HG02642 (cell line): Measurements from ENCODE around the gene TNS1.

Experiments
- ATAC-seq: cut with Tn5 transposase; IDR thresholded peaks from one replicate; pipeline ENCODE4 v1.9.1; 2021; ENCODE audit warnings: mild to moderate bottlenecking; ENCODE audit not compliant: unreplicated experiment, poor library complexity

The TNS1 gene

DNA sequence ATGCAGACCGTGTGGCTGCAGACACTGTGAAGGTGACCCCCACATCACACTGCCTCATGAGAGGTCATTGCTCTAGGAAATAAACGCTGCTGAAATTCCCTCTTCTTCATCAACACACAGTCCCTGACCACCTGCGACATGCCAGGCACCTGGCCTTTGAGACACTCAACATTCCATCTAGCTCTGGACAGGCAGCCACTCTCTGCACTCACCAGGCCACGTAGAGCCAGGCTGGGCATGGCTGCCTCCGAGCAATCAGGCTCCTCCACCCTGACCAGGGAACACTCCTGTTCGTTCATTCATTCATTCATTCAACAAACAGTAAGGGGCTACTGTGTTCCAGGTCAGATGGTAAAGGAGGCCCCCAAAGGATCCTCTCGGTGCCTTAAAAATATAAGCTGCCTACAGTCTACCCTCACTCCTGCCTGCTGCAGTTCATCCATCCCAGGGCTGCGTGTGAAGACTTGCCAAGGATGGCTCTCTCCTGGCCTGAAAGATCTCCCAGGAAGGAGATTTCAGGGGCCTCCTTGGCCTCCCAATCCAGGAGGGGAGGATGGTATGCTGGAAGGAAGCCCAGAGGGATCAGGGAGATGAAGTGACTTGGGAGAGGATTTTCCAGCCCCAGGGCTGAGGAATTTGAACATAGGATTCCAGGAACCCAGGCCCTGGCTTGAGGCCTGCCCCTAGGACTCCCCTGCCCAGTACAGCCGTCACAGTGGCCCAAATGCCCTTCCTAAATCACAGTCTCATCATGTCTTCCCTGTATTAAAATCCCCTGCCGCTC is 66.7 kb downstream of the TNS1 start:
- no peak for ATAC-seq

DNA sequence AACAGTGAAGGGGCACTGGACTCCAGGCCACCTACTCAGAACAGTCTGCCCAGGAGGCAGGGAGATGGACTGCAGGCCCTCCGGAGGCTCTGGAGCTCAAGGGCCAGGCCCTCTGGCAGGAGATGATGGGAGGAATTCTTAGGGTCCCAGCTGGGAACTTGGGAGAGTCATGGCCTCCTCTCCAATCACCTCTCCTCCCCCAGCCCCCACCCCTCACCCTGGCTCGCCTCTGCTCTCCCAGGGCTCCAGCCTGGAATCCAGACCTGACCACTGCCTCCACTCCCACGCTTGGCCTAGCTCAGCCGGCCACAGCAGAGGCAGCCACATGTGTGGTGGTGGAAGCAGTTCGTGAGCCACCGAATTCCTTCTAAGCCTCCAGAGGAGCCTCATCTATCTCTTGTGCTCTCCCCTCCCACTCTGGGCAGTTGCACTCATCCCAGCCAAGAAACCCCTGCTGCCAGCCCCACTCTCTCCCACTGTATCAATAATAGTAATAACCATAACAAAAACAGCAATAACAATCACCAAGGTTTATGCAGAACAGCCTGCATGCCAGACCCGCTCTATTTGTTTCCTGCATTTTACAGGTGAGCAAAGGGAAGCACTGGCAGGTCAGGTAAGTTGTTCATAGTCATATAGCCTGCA is 67.4 kb downstream of the TNS1 start:
- no peak for ATAC-seq

DNA sequence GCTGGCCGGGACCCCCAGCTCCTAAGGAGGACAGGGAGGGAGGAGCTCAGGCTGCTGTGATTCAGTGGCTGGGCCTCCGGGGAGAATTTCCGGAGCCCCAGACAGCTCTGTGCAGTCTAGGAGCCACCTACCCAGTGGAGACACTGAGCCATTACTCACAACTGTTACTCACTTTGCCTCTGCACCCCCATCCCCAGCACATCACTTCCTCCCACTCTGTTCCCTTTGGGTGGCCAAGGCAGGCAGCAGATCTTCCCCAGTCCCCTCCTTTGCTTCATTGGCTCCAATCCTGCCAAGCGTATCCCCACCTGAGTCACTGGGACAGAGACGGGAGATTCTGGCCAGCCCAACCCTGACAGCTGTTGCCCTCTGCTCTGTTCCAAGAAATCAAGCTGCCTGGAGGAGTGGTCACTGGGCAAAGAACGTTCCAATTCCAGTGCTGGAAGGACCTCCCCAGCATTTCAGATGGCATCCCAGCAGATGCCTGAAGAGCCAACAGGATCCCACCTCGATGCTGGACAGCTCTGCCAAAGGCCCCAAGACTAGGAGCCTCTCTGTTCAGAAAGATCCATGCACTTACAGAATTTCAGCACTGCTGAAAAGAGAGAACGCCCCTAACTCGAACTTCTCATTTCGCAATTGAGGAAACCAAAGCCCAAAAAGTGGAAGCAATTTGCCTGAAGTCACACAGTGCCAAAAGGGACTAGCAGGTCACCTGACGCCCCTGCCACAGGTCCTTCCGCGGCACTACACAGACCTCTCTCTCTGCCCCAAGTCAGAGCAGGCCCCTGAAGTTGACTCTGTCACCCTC is 68.3 kb downstream of the TNS1 start:
- ATAC-seq, result no peak

DNA sequence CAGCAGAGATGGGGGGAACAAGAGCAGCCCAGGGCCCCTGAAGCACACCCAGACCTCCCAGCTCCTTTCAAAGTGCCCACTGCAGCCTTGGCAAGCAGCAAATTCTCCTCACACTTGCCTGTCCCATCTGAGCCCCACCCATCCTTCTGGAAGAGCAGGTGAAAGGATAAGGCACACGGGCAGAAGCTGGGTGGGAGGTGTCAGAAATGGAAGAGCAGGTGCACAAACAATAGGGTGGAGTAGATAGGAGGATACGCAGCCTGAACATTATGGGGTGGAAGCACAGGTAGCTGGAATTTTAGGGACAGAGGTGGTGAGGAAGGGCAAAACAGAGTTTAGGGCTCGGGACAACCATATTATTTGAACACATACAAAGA is 69.2 kb downstream of the TNS1 start:
- ATAC-seq, result no peak

DNA sequence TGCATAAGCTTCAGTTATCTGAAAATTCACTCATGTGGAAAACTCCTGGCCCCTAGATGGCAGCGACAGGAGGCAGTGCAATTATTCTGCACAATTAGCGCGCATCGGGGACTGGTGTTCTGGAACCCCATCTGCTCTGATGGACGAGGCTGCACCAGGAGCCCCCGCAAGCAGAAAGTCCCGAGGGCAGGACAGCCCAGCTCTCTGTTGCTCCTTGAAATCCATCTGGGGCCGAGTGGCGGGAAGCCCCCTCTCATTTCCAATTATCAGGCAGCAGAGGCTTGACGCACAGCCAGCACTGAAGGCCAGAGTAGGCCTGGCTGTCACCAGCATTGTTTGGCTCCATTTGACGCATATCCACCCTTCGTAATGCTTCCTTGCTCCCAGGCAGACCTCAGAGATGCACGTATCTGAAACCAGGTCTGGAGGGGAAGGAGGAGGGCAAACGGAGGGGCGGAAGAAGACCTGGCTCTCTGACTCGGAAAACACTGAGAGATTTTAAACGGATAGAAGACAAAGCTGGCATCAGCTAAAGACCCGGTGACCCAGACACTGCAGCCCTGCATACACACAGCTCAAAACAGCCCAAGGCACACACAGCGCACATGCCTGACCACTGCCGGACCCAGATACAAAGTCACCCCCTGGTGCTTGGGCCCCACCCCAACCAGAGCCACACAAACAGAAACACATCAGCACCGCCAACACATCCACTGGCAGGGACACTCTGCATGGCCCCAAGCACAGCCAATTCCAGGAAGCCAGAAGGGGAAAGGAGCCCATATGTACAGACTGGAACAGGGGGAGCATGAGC is 69.8 kb downstream of the TNS1 start:
- no peak for ATAC-seq

DNA sequence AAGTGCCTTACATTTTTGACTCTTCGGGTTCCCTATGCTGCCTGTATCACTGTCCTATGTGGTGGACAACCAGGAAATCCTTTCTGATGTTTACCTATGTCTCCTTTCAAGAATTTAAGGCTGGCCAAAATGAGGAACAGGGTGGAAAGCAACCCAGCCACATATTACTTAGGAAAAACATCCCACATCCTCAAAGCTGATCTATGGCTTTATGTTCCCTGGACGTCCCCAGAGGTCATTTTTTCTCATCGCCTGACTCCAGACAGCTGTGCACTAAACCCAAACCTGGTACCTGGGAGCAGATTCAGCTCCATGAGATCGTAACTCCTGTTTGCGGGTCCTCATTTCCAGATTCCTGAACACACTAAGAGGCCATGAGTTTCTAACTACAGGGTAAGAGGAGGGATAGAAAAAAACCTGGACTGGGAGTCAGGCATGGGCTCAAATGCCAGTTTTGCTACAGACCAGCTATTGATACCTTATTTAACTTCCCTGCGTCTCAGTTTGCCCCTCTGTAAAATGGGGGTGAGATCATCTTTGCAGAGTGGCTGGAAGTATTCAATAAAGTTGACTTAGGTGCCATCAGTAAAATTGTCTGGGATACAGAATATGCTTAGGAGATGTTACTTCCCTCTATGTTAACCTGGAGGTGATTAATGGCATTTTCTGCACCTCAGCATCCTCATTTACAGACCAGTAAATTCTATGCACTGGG is 70.8 kb downstream of the TNS1 start:
- ATAC-seq, result no peak

DNA sequence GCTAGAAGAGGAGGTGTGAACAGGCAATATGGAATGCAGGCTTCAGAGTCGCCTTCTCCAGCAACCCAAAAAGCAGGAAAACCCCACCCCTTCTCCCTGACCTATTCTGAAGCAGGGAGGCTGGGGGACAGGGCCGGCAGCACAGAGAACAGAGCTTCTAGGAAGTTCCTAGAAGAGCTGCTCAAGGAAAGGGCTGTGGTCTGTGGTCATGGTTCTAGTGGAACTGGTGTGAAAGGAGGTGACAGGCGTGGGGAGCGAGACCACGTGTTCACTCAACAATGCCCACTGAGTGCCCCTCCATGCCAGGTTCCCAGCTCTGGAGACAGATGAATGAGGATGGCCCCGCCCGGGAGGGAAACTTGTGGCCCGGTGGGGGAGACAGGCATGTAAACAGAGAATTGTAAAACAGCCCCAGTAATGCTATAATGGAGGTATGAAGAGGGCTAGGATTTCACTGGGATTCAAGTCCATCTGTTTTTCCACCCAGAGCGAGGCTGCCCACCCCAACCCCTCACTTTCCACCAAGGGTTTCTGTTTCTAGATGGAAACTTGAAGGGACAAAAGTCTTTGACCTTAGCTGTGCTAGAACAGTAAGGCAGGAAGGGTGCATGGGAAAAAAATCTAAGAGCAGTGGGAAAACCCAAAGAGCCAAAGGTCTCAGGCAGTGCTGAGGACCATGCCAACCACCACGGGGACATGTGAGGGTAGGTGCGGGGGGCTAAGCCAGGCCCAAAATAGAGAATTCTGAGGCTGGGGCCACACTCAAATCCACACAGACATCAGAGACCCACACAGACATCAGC is 71.8 kb downstream of the TNS1 start:
- ATAC-seq, result no peak

DNA sequence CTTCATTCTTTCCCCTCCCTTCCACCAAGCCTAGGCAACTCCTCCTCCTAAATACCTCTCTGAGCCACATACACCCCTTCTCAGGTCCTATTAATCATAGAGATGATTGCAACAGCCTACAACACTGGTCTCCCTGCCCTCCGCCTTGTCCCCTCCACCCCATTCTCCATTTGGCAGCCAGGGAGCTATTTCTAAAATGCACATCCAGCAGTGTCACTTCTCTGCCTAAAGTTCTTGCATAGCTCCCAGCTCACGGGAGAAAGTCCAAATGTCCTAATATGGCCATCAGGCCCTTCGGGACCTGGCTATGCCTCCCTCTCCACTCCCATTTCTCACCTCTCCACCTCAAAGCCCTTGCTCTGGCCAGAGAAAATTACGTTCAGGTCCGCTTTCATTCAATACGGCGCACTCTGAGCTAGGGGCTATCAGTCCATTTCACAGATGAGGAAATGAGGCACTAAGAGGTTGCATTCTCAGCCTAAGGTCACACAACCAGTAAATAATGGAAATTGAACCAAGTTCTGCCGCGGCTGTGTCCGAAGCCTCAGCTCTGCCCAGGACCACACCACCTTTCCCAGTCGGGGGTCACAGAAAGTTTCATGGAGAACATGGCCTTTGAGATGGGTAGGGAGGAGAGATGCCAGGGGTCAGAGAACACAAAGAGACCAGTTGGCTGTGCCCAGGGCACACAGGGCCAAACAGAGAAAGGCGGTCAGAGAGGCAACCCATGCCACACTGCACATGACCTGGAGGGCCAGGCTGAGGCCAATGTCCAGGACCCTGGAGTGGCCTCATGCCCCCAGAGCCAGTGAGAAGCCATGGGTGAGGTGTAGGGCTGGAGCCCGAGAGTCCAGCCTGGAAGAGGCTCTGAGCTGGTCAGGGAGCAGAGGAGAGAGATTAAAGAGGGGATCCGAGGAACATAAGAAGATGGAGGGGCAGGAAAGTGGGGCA is 72.8 kb downstream of the TNS1 start:
- no peak for ATAC-seq

DNA sequence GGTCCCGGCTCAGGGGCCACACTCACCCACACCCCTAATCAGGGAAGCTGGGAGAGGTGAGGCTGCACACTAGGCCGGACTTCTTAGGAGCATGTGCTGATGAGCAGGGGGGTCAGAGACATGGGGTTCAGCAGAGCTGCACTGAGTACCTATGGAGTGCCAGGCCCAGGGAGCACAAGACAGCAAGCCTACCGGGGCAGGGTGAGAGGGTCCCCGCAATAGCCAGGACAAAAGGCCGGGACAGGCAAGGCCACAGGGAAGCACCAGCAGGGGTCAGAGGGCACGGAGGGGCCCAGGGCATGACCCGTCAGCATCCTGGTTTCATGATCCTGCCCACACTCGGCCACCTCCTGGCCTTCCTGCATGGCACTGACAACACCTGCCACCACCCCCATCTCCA is 73.5 kb downstream of the TNS1 start:
- no peak for ATAC-seq

DNA sequence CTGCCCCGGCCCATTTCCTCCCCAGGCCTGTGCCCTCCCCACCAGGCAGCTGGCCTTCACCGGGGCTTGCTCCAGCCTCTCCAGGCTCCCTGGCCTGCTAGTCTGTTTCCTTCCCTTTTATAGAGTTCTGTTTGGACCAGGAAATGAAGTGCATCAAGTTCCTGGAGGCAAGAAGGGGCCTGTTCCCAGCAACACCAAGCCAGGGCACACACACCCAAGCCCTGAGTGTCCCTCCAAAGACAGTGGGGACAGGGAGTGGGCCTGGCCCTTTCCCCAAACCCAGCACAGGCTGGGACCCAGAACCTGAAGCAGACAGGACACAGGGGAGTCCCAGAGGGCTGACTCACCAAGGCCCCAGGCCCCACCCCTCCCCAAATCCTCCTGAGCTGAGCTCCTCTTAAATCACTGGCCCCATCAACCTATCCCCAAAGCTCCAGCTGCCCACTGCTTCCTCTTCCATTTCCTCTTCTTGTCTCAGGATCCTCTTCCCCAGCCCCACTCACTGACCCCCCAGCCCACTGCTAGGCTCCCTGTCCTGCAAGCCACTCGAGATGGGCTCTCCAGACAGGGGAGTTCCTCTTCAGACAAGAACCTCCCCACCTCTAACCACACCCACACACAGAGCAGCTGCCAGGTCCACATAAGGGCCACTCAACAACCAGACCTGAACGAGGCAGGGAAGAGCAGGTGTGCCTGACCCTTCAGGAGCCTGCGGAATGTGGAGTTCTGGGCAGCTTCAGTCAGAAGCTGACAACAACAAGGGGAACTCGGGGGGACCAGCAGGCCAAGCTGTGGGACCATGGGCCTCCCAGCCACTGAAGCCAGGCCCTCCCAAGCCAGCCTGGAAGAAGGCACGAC is 74.2 kb downstream of the TNS1 start:
- ATAC-seq, result no peak

DNA sequence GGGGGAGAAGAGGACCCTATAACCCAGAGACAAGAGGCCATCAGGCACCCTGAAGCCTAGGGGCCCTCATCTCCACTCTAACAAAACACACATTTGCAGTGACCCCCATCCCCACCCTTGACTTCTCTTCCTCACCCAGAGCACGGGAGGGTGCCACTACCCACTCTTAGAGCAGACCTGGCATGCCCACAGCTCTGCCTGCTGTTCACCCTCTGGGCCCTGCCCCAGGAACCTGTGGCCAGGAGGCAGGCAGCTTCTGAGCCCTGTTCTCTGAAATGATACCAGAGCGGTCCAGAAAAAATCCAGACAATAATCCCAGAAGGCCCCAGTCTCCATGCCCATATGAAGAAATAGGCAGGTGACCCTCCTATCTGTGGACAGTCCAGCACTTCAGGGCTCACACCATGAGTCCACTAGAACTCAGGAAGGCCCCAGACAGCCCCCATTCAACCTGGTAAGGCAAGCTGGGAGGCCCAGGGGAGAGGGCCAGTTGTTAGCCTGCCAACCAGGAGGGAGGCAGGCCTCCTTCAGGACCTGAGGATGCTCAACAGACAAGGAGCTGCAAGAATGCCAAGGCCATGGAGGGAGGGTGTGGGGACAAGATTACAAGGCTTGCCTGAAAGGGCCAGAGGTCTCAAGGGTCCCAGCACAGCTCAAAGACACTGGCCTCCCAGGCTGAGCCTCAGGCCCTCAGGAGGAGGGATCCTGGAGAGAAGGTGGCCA is 75.0 kb downstream of the TNS1 start:
- ATAC-seq, result no peak

DNA sequence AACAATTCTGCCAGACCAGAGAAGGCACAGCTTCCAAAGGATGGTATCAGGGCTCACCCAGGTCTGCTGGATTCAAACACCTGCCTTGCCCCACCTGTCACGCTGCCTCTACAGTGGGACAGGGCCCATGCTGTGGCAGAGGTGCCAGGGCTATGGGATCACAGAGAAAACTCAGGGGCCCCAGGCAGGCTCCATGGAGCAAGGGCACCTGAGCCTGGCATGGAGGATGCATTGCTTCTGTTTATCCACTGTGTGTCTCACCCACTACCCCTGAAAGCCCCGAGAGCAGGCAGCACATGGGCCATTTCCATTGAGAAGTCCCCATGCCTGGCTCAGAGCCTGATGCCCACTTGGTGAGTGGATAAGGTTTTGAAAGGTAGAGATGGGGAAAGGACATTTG is 76.0 kb downstream of the TNS1 start:
- ATAC-seq, result no peak

DNA sequence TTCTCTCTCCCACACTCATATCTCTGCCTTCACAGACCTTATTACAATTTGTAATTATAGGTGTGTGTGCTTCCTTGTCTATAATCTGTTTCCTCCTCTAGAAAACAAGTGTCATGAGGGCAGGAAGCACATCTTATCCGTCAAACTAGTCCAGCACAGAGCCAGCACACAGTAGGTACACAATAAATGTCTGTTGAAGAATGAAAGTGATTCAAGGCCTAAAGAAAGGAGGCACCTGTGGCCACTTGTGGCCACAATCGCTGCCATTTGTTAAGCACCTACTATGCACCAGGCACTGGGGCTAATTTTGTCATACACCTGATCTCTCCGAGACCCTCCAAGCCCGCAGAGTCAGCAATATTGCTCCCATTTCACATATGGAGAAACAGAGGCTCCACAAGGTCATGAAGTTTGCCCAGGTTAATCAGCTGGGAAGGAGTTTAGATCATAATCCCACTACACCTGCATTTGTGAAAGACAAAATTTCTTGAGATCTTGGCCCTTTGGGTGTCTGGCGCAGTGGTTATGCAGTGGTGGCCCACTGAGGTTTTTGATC is 78.4 kb downstream of the TNS1 start:
- no peak for ATAC-seq

DNA sequence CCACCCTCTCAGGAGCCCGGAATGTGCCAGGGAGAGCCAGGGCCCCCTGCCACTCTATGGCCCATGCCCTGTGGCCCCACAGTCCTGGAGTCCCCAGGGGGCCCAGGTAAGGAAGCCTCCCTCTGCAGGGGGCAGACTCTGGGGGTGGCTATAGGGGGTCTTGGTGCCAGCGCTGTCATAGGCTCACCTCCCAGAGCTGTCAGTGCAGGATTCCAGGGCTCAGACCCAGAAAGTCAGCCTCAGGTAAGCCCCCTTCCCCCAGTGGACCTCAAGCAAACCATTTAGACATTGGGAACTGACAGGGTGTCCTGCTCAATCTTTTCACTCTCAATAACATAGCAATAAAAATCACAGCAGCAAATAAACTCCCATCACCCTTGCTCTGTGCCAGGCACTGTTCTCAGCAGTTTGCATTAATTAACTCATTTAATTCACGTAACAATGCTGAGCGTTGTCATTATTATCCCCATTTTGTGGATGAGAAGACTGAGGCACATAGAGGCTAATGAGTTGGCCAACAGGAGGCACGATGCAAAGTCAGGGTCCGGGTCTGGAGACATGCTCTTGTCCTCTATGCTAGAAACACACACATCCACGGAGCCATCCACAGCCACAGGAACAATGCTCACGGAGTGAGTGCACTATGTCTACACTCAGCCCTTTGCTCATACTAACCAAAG is 79.6 kb downstream of the TNS1 start:
- ATAC-seq, result no peak

DNA sequence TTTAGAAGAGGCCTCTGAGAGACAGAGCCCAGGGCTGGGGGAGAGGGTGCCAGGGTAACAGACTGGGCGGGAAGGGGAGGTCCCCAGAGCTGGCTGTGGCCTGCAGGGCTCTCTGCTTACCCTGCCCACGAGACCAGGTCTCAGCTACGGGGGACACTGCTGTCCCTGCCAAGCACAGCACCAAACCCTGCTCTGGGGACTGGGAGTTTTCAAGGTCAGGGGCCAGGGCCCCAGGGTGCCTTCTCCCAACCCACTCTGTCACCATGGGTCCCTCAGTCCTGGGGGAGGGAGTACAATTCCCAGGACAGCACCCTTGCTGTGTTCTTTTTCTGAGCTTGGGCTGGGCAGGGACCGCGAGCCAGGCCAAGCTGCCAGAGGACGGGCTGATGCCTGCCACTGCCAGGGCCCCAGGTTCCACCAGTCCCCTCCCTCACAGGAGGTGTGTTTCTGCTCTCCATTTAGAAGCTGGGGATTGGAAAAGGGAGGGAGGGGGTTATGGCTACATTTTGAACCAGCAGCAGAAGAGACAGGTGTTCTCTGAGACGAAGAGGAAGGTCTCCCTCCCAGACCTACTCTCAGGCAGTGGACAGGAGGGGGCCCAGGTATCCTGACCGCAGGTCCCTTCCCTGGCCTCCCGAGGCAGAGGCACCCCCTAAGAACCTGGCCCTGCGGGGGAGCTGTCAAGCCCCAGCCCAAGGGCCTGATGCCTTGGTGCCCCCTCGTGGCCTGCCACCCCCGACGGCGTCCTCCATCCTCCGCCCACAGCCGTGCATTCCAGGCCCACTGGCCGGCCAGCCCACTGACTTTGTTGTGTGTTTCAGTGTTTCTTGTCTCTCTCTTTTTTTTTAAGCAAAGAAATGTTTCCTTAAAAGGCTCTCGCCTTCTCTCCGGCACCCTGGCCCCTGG is 80.4 kb downstream of the TNS1 start:
- no peak for ATAC-seq
